ENCODE measurements around the gene APLP2.

APLP2 gene

DNA sequence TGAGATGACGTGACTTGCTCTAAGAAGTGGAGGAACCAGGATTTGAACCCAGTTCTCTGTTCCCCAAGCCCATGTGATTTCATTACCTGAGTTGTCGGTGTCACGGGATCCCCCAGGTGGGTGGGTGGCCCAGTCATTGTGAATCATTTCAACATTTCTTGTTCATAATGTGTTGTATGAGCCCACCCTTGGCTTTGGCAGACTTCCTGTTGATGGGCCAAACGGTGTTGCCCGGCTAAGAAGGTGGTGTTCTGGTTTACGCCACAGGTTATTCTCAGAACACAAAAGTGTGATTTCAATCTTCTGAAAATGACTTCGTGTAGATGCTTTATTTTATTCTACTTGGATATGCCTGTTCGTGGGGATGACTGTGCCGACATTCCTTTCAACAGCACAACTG is 68.3 kb downstream of the APLP2 start:
- H3K27ac ChIP-seq, result no peak overlapping the region
- TF ChIP-seq, protein P1, sequence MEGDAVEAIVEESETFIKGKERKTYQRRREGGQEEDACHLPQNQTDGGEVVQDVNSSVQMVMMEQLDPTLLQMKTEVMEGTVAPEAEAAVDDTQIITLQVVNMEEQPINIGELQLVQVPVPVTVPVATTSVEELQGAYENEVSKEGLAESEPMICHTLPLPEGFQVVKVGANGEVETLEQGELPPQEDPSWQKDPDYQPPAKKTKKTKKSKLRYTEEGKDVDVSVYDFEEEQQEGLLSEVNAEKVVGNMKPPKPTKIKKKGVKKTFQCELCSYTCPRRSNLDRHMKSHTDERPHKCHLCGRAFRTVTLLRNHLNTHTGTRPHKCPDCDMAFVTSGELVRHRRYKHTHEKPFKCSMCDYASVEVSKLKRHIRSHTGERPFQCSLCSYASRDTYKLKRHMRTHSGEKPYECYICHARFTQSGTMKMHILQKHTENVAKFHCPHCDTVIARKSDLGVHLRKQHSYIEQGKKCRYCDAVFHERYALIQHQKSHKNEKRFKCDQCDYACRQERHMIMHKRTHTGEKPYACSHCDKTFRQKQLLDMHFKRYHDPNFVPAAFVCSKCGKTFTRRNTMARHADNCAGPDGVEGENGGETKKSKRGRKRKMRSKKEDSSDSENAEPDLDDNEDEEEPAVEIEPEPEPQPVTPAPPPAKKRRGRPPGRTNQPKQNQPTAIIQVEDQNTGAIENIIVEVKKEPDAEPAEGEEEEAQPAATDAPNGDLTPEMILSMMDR (conservative IDR thresholded peaks at IDR 0.05), result no peak
- no peak for TF ChIP-seq ZFX (IDR thresholded peaks at IDR 0.05)

DNA sequence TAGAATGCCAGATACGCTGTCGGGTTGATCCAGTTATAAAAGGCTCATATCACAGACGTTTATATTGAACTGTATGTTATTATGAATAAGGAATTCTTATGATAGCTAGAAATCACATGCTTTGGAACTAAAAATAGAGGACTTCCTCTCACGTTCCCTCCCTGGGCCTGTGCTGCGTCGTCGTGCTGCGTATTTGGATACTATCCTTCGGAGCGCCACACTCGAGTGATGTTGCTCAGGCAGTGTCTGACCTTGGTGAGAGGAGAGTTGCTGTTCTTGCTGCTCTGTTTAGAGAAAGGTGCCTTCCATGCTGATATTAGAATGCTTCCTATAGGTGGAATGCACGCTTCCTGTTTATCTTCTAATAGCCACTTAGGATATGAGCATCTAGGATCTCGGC is 69.7 kb downstream of the APLP2 start:
- no peak overlapping the region for H3K27ac ChIP-seq
- TF ChIP-seq, protein P1 (conservative IDR thresholded peaks at IDR 0.05), result no peak
- TF ChIP-seq ZFX (IDR thresholded peaks at IDR 0.05), result no peak

DNA sequence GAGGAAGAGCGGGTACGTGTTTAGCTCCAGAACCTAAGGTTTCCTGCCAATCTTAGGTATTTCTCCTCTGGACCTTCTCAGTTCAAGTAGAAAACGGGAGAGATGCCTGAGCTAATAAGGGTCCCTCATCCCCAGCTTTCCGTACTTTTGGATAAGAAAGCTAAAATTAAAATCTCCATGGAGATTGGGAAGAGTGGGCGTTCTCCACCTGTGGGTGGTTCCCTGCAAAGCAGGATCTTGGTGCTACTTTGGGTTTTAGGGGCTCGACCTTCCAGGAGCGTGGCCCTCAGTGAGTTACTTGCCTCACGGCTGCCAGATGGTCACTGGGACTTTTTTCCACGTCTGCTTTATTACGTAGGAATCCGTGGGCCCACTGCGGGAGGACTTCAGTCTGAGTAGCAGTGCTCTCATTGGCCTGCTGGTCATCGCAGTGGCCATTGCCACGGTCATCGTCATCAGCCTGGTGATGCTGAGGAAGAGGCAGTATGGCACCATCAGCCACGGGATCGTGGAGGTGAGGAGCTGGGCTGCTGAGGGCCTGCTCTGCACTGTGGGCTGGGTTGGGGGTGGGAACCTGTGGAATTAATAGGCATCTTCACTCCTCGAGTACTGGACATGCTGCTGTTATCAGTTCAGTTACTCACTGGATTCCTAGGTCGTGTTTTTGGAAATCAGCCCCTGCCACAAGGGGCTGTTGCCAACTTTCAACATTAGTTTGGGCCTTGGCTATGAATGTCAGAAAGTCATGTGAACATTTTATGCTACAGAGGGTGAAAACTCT is 72.1 kb downstream of the APLP2 start:
- H3K27ac ChIP-seq, result no peak overlapping the region
- TF ChIP-seq, protein P1 (conservative IDR thresholded peaks at IDR 0.05), result no peak
- TF ChIP-seq ZFX (IDR thresholded peaks at IDR 0.05), result no peak

DNA sequence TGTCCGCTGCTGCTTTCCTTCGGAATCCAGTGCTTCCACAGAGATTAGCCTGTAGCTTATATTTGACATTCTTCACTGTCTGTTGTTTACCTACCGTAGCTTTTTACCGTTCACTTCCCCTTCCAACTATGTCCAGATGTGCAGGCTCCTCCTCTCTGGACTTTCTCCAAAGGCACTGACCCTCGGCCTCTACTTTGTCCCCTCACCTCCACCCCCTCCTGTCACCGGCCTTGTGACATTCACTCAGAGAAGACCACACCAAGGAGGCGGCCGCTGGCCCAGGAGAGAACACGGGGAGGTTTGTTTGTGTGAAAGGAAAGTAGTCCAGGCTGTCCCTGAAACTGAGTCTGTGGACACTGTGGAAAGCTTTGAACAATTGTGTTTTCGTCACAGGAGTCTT is 74.4 kb downstream of the APLP2 start:
- H3K27ac ChIP-seq, result no peak overlapping the region
- TF ChIP-seq, protein P1 (conservative IDR thresholded peaks at IDR 0.05), result no peak
- TF ChIP-seq ZFX (IDR thresholded peaks at IDR 0.05), result no peak

DNA sequence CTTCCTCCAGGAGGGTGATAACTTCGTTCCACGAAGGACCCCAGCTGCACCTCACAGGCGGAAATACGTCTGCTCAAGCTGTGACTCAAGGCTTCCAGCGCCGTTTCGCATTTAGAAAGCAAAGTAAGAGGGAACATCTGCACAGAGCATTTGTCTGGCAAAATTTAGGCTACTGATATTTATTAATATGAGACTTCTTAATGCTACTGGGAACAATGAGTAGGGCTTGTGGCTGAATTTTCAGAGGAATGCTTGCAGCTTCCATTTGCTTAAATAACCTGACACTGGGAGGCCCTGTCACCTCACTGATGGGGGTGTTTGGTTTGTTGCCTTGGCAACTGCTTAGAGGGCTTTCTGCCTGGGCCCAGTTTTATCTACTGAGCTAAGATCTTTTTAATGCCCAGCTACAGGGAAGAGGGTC is 75.2 kb downstream of the APLP2 start:
- no peak overlapping the region for H3K27ac ChIP-seq

DNA sequence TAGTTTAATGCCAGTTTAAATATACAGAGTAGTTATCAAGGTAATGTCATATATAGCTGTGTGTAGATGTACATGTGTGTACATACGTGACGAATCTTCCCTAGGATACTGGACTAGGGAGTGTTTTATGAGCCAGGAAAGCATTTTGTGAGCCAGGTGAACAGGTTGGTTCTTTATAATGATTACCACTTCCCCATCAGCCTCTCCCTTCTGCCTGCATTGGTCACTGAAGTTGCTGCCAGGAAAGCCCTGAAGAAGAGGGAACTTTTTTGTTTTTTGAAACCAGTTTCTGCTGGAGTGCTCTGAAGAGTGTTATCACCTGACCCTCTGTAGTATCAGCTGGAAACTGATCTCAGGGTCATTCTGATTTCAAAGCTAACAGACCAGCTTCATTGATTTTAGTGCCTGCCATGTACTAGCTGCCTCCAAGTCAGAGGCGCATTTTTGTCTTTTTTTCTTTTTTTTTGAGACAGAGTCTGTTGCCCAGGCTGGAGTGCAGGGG is 75.7 kb downstream of the APLP2 start:
- H3K27ac ChIP-seq, result no peak overlapping the region
- TF ChIP-seq ZFX (IDR thresholded peaks at IDR 0.05), result no peak
- TF ChIP-seq, protein P1 (conservative IDR thresholded peaks at IDR 0.05), result no peak

More for the DNA sequence above, 75.2 kb downstream of the APLP2 start:
- TF ChIP-seq, protein P1 (conservative IDR thresholded peaks at IDR 0.05), result no peak
- TF ChIP-seq ZFX (IDR thresholded peaks at IDR 0.05), result no peak

DNA sequence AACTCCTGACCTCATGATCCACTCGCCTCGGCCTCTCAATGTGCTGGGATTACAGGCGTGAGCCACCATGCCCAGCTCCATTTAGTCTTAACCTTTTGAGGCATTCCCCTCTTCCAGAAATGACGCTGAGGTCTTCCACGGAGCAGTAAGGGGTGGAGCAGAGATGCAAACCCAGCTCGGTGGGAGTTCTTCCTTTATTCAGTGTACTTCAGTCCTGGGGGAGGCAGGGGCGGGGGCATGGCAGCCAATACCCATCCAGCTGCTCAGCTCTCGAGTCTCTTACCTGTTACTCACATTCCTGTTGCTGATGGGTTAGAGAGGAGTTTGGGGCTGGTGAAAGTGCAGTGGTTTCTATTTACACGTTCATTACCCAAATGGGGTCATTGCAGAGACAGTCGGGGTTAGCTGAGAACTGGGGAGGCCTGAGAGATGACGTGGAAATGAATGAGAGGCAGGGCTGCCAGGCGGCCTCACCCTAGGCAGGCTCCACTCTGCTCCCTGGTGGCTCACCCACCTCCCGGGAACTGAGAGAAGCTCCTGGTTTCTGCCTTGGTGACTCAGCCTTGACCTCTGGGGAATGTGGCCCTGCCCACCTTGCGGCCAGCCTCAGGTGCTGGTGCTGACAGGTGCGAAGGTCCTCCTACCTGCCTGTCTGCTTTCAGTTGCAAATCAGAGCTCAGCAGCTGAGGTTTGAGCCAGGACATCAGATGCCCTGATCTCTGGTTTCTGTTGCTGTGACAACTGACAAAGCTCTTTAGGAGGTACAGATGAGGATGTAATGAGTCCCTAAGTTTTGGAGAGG is 76.5 kb downstream of the APLP2 start:
- H3K27ac ChIP-seq, result no peak overlapping the region
- TF ChIP-seq ZFX (IDR thresholded peaks at IDR 0.05), result no peak
- TF ChIP-seq, protein P1 (conservative IDR thresholded peaks at IDR 0.05), result no peak

Measured in C4-2B (cell line).